AG09309 (cell line): ENCODE measurements around the gene UTF1.
"Not testable (repeated sequence)": the region's sequence is repeated elsewhere in the genome, so short reads cannot be mapped to it uniquely, and the experiment has no call there.

ENCODE experiments used
- DNase-seq: peaks from one replicate; pipeline ENCODE4 v3.0.0-alpha.2; 2010; ENCODE audit warnings: low read depth
- H3K4me3 ChIP-seq: 2 replicates; pipeline ENCODE4 v1.5.1; 2011; ENCODE audit warnings: mild to moderate bottlenecking, low read depth, low read length, moderate library complexity; ENCODE audit not compliant: control insufficient read depth
- CTCF ChIP-seq: IDR thresholded peaks from 2 replicates; pipeline ENCODE4 v1.5.1; 2011; ENCODE audit warnings: mild to moderate bottlenecking, low read depth, low read length, inconsistent platforms; ENCODE audit not compliant: insufficient read depth, control insufficient read depth; ENCODE audit errors: missing control alignments

UTF1 gene

GRCh38 chr10:133231946-133232574 is 2.0 kb downstream of the UTF1 start:
- no peak for DNase-seq
- H3K4me3 ChIP-seq = no peak overlapping the region
- no peak for TF ChIP-seq CTCF

- not testable (repeated sequence) for H3K4me3 ChIP-seq, DNase-seq
Observed at GRCh38 chr10:133234796-133235195, 4.8 kb downstream of the UTF1 start.

- no peak for DNase-seq
- no peak for TF ChIP-seq CTCF
- no peak overlapping the region for H3K4me3 ChIP-seq
Observed at GRCh38 chr10:133235265-133235855, 5.3 kb downstream of the UTF1 start.

- TF ChIP-seq CTCF = no peak
- H3K4me3 ChIP-seq = no peak overlapping the region
- no peak for DNase-seq
Observed at GRCh38 chr10:133235932-133236331, 5.9 kb downstream of the UTF1 start.

GRCh38 chr10:133236401-133237240 is 6.6 kb downstream of the UTF1 start:
- H3K4me3 ChIP-seq = no peak overlapping the region
- TF ChIP-seq CTCF = no peak
- DNase-seq = no peak

- H3K4me3 ChIP-seq = no peak overlapping the region
- no peak for TF ChIP-seq CTCF
- no peak for DNase-seq
Observed at GRCh38 chr10:133237241-133237587, 7.2 kb downstream of the UTF1 start.
